Esophagus (tissue), 2 donors: ENCODE results near the gene ANAPC5. TPM values are rescaled to one million over a fixed set of nuclear protein-coding genes. Genes with fewer than 3 reads are reported as not detected.

Experiments
- H3K27ac ChIP-seq, 2 donors: one replicate each; pipeline ENCODE4 v1.5.1; 2013; ENCODE audit warnings: low read depth in 2 of 2, mild to moderate bottlenecking in 2 of 2, inconsistent platforms in 1 of 2, low read length in 1 of 2, moderate library complexity in 1 of 2
- H3K27me3 ChIP-seq, 2 donors: one replicate each; pipeline ENCODE4 v1.6.1; 2013; ENCODE audit warnings: low read length in 2 of 2, control low read depth in 1 of 2, mild to moderate bottlenecking in 1 of 2; ENCODE audit not compliant: insufficient read depth in 2 of 2, control insufficient read depth in 1 of 2
- H3K36me3 ChIP-seq, 2 donors: one replicate each; pipeline ENCODE4 v1.6.1; 2013; ENCODE audit warnings: low read length in 1 of 2; ENCODE audit not compliant: control insufficient read depth in 2 of 2, insufficient read depth in 2 of 2
- H3K4me1 ChIP-seq, 2 donors: one replicate each; pipeline ENCODE4 v1.6.1; 2013; ENCODE audit warnings: low read length in 1 of 2; ENCODE audit not compliant: control insufficient read depth in 2 of 2, insufficient read depth in 2 of 2
- H3K4me3 ChIP-seq, 2 donors: one replicate each; pipeline ENCODE4 v1.5.1; 2013; ENCODE audit warnings: low read length in 2 of 2, mild to moderate bottlenecking in 2 of 2, low read depth in 1 of 2, moderate library complexity in 1 of 2
- H3K9me3 ChIP-seq, 2 donors: one replicate each; pipeline ENCODE4 v1.6.1; 2013; ENCODE audit warnings: mild to moderate bottlenecking in 2 of 2, low read depth in 1 of 2, low read length in 1 of 2, moderate library complexity in 1 of 2; ENCODE audit not compliant: control insufficient read depth in 2 of 2, insufficient read depth in 1 of 2
- WGBS, 2 donors: extraction: QIAGEN DNeasy Blood & Tissue Kit; methylation state at CpG; one replicate each; pipeline ENCODE4 v1.1.7; 2013; 5-methylcytosine and 5-hydroxymethylcytosine counted together
- polyA plus RNA-seq, 2 donors: library from polyadenylated mRNA; stranded (reverse); fragments of 200-250 nt; gene quantifications; one replicate each; pipeline ENCODE4 v1.2.3, GENCODE V29; 2013
- donor health status: healthy with polysubstance abuse.
- donor health status: Bipolar disorder and iron deficiency.

Gene ANAPC5
- polyA plus RNA-seq, 2 donors: 65.4 to 71.1 TPM

GRCh38 chr12:121274036-121274763, 78.0 kb downstream of the ANAPC5 start:
- H3K27ac ChIP-seq: no peak overlapping the region
- H3K9me3 ChIP-seq: no peaks in the 10 kb centered on the region
- no peaks in the 10 kb centered on the region for H3K4me1 ChIP-seq
- WGBS, 2 donors: 95 to 96% methylated on average over 30 to 35 of the region's 35 CpGs
- H3K27me3 ChIP-seq: no peaks in the 10 kb centered on the region
- H3K4me3 ChIP-seq: no peak overlapping the region
- H3K36me3 ChIP-seq: peaks cover 0 to 23% of the 10 kb centered on the region in 2 donors

- Histone ChIP-seq H3K36me3 (peaks cover 0 to 23% of the 10 kb centered on the region in 2 donors), H3K4me1 (no peaks in the 10 kb centered on the region), H3K27ac (no peak overlapping the region), H3K27me3 (no peaks in the 10 kb centered on the region), H3K4me3 (no peak overlapping the region), H3K9me3 (no peaks in the 10 kb centered on the region)
- WGBS, 2 donors: 94 to 96% methylated on average over 12 to 14 of the region's 14 CpGs
Measured at GRCh38 chr12:121273364-121273896, 78.8 kb downstream of the ANAPC5 start.

- Histone ChIP-seq H3K4me1 (no peaks in the 10 kb centered on the region), H3K27me3 (no peaks in the 10 kb centered on the region), H3K9me3 (no peaks in the 10 kb centered on the region), H3K27ac (no peak overlapping the region), H3K4me3 (no peak overlapping the region), H3K36me3 (peaks cover 9 to 14% of the 10 kb centered on the region in 2 donors)
- 88 to 95% methylated on average over 1 of the region's 1 CpG for WGBS, 2 donors
Measured at GRCh38 chr12:121267822-121268221, 84.4 kb downstream of the ANAPC5 start.

- H3K27me3 ChIP-seq: no peaks in the 10 kb centered on the region
- no peak overlapping the region for H3K4me3 ChIP-seq
- H3K27ac ChIP-seq: no peak overlapping the region
- WGBS, 2 donors: 85 to 87% methylated on average over 10 of the region's 10 CpGs
- H3K36me3 ChIP-seq: peaks cover 9 to 16% of the 10 kb centered on the region in 2 donors
- no peaks in the 10 kb centered on the region for H3K4me1 ChIP-seq
- no peaks in the 10 kb centered on the region for H3K9me3 ChIP-seq
Measured at GRCh38 chr12:121264951-121265515, 87.2 kb downstream of the ANAPC5 start.

GRCh38 chr12:121264135-121264534, 88.1 kb downstream of the ANAPC5 start:
- 94 to 96% methylated on average over 8 of the region's 8 CpGs for WGBS, 2 donors
- peaks cover 12 to 14% of the 10 kb centered on the region in 2 donors for H3K36me3 ChIP-seq

GRCh38 chr12:121263206-121263935, 88.8 kb downstream of the ANAPC5 start:
- H3K9me3 ChIP-seq: no peaks in the 10 kb centered on the region
- H3K4me3 ChIP-seq: no peak overlapping the region
- WGBS, 2 donors: 94 to 96% methylated on average over 10 of the region's 10 CpGs
- no peaks in the 10 kb centered on the region for H3K27me3 ChIP-seq
- no peaks in the 10 kb centered on the region for H3K4me1 ChIP-seq
- peaks cover 12 to 14% of the 10 kb centered on the region in 2 donors for H3K36me3 ChIP-seq
- H3K27ac ChIP-seq: no peak overlapping the region

More at GRCh38 chr12:121264135-121264534, 88.1 kb downstream of the ANAPC5 start:
- Histone ChIP-seq H3K9me3 (no peaks in the 10 kb centered on the region), H3K4me3 (no peak overlapping the region), H3K27ac (no peak overlapping the region), H3K27me3 (no peaks in the 10 kb centered on the region), H3K4me1 (no peaks in the 10 kb centered on the region)

GRCh38 chr12:121261398-121261797, 90.8 kb downstream of the ANAPC5 start:
- 89 to 92% methylated on average over 6 of the region's 6 CpGs for whole genome bisulfite sequencing, 2 donors
- Histone ChIP-seq H3K27me3 (no peaks in the 10 kb centered on the region), H3K4me1 (no peaks in the 10 kb centered on the region), H3K36me3 (peaks cover 12 to 14% of the 10 kb centered on the region in 2 donors), H3K4me3 (no peak overlapping the region), H3K9me3 (no peaks in the 10 kb centered on the region), H3K27ac (no peak overlapping the region)

- peaks cover 15 to 16% of the 10 kb centered on the region in 2 donors for H3K36me3 ChIP-seq
- 90 to 95% methylated on average over 7 of the region's 7 CpGs for WGBS, 2 donors
Measured at GRCh38 chr12:121260091-121260490, 92.1 kb downstream of the ANAPC5 start.

GRCh38 chr12:121259074-121259473, 93.1 kb downstream of the ANAPC5 start:
- Histone ChIP-seq H3K27ac (no peak overlapping the region), H3K27me3 (no peaks in the 10 kb centered on the region), H3K4me3 (no peak overlapping the region), H3K36me3 (peaks cover 13 to 15% of the 10 kb centered on the region in 2 donors), H3K9me3 (no peaks in the 10 kb centered on the region), H3K4me1 (no peaks in the 10 kb centered on the region)
- WGBS, 2 donors: 98% methylated on average over 11 of the region's 11 CpGs

More at GRCh38 chr12:121260091-121260490, 92.1 kb downstream of the ANAPC5 start:
- no peak overlapping the region for H3K4me3 ChIP-seq
- no peak overlapping the region for H3K27ac ChIP-seq
- H3K9me3 ChIP-seq: no peaks in the 10 kb centered on the region
- H3K4me1 ChIP-seq: no peaks in the 10 kb centered on the region
- H3K27me3 ChIP-seq: no peaks in the 10 kb centered on the region
